Jurkat, Clone E6-1 (cell line): Measurements from ENCODE around the gene DLX5.

Source experiments
- DNase-seq: peaks from one replicate; pipeline ENCODE4 v3.0.0-alpha.2; 2011; ENCODE audit warnings: low read depth, low spot score
- H3K4me3 ChIP-seq: 2 replicates; pipeline ENCODE4 v1.5.1; 2011; ENCODE audit warnings: mild to moderate bottlenecking, low read length, control low read depth, moderate library complexity

DLX5 gene

DNA sequence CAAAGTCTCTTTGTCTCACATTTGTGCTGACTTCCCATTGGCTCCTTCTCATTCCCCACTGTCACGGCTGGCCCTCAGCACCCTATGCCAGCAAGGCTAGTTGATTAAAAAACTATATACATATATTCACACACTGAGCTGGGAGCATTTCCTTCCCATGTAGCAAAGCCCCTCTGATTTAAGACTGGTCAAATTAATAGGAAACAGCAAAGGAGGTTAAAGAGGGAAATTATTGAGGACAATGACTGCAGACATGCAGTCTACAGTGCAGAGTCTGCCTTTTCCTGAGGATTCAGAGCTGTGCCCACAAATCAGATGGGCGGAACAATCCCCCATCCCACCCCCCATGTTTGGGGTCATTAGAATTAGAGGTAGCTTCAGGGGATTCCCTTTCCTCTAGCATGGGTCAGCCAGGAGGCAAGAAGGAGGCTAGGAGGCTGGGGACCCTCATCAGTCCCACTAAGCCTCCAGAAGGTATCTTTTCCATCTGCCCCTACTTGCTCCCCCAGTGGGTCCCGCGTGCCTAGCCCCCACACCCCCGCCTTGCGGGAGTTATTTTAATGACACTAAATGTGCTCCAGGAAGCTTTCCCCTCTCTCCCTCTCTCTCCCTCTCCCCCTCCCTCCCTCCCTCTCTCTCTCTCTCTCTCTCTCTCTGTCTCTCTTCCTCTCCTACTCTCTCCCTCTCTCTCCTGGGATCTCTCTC lies 29.1 kb downstream of the DLX5 start:
- no peak for DNase-seq
- no peak overlapping the region for H3K4me3 ChIP-seq

DNA sequence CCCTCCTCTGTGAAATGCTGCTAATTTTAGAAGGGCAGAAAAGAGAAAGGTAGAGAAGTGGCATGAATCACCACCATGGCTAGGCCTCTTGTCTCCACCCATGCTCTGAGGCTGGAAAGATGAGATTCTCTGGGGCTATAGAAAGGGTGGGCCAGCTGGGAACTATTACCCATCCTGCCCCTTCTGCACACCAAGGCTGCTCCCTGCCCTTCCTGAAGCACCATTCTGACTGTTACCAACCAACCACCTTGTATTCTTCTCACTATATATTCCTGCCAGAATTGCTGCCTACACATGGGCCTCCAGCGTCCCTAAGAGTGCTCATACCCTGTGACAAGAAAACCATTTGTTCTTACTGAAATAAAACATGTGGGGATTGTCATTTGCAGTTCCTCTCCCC lies 30.7 kb downstream of the DLX5 start:
- DNase-seq: no peak
- H3K4me3 ChIP-seq: no peak overlapping the region

DNA sequence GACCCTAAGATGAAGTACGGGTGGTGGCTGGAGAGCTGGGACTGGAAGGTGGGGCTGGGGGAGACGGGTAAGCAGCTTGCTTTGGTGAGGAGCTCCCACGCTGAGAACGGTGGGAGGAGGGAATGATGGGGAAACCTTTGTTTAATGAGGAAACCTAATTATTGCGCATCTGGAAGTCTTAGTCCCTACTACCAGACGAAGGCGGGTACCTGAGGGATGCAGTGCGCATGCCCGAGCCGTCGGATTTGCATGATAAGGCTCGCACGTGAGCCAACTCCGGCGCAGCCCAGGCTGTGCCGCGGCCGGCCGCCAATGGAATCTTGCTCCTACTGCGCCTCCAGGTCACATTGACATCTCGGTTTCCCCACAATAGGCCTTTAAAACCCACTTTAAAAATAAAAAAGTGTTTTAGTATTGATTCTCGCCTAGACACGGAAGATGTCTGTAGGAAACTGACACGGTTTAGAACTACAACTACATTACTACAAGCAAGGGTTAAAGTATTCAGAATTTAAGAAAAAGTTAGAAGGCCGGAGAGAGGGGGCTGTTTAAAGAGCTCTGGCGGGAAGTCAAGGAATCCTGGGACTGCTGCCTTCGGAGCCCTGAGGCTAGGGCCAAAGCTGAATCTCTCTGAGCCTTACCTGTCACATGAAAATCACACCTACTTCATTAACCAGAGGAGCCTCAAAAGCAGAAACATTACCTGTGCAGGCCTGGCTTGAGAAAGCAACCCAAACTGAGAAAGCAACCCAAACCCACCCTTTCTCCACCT lies 31.4 kb downstream of the DLX5 start:
- no peak overlapping the region for H3K4me3 ChIP-seq
- DNase-seq: no peak

DNA sequence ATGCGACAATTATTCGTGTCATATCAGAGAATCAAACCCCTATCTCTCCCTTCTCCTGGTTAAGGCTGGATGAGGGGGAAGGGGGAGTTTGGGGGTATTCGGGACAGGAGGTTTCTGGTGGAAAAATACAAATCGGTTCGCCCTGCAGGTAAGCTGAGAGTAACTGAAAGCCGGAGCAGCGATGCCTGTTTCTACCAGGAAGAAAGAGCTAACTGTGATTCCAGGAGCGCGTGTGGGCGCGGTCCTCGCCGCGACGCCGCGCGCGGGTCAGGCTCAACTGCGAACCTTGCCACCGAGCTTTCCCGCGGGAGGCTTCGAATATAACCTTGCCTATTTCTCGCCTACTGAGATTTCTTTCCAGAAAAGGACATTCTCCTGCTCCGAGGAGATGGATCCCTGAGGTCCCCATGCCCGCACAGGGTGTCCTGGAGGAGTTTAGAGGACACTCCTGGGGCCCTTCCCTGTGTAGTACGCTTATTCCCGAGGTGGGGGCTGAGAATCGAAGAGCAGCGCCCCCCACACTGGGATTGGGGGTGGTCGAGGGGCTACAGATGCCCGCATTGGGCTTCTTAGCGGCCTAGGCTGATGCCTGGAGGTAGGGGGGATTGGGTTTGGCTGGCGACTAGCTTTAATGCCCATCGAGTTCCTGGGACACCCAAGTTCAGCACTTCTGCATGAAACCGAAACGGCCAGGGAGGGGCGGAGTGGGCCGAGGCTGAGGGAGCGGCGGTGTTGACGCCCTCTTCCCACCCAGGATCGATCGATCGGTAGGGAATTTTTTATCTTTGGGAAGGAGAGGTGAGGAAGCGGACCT lies 32.2 kb downstream of the DLX5 start:
- DNase-seq: no peak
- H3K4me3 ChIP-seq: no peak overlapping the region

DNA sequence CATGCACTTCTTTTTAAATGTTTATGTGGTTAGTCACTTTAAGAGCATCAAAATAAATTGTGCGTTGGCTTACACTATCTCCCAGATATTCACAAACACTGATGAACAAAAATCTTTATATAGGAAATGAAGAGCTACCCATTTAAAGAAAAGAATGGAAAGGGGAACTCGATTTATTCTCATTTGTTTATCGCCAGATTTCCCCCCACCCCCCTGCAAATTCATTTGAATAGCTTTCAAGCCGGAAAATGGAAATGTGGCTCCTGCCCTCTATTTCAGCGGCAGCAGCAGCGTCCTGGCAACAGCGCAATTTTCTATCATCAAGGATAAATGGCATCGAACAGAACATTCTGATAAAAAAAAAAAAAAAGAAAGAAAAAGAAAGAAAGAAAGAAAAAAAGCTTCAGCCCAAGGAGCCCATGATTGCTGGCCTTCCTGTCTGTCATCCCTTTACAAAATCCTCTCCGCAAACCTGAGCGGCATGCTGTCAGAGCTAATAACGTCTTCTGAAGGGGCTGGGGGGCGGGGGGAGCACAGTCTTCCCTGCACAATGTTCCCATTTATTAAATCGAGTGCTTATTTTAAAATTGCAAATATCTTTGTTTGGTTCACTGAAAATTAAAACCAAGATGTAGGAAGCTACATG lies 33.0 kb downstream of the DLX5 start:
- no peak overlapping the region for H3K4me3 ChIP-seq
- DNase-seq: no peak

DNA sequence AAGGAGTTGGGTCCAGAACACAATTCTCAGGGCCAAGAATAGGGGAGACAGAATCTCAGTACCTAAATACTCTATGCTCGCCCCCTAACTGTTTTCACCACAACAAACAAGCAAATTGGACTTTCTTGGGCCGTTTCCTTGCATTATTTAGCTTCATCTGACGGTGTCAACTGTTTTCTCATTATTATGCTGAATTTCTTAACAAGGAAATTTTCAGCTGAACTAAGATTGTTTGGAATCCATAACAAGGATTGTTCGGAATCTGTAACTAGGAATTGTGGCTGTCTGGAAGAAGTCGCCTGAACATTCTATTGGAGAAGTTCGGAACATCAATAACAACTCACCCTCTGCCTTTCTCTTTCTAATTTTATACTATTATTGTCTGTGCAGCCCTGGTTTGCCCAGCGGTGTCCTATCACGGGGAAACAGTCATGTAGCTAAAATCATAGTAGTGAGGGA lies 34.7 kb downstream of the DLX5 start:
- H3K4me3 ChIP-seq: no peak overlapping the region
- no peak for DNase-seq

DNA sequence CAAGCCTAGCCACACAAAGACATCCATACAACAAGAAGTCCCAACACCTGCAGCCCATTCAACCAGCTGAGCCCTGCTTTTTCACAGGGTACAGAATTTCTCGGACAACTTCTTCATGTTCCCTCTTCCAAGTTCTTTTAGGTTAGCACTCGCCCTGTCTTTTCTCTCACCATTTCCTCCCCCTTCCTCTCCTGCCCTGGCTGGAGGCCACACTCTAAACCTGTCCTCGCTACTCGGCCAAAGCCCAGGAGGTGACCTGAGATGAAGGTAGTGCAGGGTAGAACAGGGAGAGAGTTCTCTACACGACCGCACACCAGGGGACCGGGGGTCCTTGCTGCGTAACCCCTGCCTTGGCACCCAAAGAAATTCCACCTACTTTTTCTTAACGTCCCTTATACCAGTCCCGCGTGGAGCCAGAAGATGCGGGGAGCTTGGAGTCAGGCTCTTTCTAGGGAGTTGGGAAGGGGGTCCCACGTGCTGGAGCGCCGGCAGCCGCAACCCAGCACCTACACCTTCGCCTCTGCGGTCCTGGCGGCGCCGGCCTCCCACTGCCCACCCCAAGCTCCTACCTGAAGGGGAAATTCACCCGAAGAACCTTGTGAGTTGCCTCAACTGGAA lies 35.3 kb downstream of the DLX5 start:
- H3K4me3 ChIP-seq: no peak overlapping the region
- no peak for DNase-seq

DNA sequence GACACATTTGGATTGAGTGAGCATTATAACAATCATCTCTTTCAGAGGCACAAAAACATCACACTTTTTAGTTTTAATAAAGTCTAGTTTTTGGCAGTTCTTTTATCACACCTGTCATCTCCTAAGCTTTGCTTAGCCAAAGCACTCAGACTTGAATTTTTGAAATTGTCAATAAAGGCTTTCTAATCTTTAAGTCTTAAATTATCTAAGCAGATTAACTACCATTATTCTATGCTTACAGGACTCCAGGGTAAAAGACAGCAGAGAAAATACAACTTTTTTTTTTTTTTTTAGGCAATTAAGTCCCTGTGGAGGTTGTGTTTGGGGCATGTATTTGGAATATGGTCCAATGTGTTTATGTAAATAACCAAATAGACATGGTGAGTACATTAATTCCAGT lies 36.9 kb downstream of the DLX5 start:
- DNase-seq: no peak
- no peak overlapping the region for H3K4me3 ChIP-seq

DNA sequence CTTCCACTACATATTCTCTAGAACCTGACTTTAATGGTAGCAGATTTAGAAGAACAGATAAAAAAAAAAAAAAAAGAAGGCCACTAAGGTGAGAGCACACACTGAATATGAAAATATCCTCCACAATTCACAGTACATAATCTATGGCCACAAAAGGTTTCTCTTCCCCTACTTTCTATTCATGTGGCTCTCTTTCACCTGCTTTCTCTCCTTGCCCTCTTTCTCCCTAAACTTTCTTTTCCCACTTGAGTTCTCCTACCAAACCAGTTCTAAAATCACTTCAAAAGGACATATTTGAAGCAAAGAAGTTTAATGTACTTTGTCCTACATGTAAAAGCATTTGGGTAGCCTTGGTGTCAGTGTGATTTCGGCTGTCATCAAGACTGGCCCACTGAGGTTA lies 37.7 kb downstream of the DLX5 start:
- H3K4me3 ChIP-seq: no peak overlapping the region
- DNase-seq: no peak

DNA sequence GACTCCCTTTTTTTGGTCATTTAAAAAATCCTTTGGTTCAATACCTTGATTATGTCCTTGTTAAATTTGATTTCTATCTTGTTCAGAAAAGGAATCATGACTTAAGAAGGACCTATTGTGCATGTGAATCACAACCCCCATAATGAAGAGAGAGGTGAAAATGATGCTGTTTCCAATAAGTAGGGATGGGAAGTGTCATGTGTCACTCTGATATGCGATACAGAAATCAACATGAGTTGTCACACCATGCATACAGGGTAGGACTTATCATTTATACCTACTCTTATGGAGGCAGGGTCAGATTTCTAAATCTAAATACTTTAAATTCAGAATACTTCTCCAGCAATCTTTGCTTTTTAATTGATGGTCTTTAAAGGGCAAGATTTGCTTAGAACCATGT lies 38.6 kb downstream of the DLX5 start:
- no peak overlapping the region for H3K4me3 ChIP-seq
- DNase-seq: no peak

DNA sequence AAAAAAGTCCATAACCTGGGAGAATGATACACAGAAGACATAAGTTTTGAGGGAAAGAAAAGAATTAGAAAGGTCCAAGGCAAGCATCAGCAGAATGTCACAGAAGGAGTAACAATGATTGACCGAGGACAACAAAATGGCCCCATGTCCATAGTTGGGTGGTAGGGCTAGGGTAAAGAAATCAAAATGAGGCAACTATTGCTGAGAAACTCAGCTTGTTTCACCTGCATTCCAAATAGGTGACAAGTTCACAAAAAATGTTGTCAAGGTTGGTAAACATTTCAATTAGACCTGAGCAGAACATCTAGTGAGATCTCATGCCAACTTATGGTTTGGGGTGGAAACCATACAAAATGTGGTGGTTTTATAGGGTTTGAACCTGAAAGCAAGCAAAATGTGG lies 42.0 kb downstream of the DLX5 start:
- H3K4me3 ChIP-seq: no peak overlapping the region
- no peak for DNase-seq

DNA sequence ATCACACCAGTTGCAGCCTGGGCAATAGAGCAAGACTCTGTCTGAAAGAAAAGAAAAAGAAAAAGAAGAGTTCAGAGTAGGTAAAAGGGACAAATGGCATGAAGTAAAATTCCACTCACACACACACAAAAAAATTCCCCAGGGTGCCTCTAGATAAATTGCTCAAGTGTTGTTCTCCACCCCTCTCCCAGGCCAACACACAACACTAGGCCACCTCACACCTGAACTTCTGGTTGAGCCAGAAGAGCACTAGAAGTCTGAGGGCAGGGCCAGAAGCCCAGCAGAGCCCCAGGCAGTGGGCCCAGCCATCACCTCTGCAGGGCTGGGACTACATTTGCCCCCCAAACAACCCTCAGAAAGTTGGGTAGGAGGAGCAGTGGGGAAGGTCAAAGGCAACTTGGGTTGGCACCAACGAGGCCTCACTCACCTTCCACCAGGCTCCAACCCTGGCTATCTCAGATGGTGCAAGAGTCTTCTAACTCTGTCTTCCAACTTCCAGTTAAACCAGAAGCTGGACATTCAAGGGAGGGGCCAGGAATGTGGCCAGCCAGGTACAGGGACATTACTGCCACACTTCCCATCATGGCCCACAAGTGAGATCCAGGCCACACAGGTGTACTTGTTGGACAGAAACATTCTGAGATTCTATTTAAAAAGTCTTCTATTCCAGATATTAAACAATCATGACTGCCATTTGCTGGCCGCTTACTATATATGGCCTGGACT lies 44.9 kb downstream of the DLX5 start:
- H3K4me3 ChIP-seq: no peak overlapping the region
- no peak for DNase-seq

DNA sequence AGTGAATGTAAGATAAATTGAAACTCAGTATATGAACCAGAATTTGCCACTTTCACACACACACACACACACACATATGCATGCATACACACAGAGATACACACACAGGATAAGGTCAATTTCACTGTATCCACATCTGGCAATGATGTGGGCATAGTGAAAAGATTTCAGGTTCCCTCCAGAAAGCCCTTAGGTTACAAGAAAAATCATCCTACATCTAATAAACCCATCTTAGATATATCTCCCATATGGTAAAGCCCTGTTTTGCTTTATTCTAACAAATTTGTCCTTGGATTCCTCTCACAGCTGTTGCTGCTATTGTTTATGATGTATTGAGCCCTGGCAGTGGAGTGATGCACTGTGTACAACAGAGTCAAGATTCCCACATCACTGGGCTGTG lies 47.2 kb downstream of the DLX5 start:
- no peak for DNase-seq
- no peak overlapping the region for H3K4me3 ChIP-seq

DNA sequence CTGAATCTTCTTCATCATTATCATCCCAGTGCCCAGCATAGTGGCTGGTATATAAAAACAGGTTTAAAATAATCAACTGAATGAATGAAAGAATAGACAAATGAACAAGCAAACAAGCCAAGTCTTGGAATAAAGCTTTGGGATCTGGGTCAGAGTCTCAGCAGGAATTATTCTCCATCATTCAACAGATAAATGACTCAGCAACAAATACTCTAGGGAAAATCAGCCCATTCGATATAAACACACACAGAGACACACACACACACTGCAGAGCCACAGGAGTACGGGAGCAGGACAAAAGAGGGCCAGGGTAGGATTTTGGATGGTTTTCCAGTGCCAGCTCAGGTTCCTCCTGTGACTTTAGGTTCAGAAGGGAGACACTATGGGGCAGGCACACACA lies 48.5 kb downstream of the DLX5 start:
- DNase-seq: no peak
- no peak overlapping the region for H3K4me3 ChIP-seq

DNA sequence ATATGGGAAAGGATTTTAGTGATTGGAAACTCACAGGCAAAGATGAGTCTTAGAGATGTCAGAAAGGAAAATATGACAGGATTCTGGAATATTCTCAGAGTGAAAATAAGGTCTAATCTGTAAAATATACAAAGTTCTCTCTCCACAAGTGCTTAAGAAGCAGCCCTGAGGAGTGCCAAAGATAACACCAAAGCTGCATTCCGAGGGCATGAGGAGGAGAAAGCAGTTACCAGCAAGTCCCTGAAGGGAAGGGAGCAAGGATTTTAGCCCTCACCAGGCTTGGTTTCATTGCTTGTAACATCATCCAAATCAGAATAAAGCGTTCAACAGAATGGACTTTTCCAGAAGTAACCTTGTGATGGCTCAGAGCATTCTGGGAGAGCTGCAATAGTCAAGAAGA lies 50.6 kb downstream of the DLX5 start:
- no peak for DNase-seq
- no peak overlapping the region for H3K4me3 ChIP-seq

DNA sequence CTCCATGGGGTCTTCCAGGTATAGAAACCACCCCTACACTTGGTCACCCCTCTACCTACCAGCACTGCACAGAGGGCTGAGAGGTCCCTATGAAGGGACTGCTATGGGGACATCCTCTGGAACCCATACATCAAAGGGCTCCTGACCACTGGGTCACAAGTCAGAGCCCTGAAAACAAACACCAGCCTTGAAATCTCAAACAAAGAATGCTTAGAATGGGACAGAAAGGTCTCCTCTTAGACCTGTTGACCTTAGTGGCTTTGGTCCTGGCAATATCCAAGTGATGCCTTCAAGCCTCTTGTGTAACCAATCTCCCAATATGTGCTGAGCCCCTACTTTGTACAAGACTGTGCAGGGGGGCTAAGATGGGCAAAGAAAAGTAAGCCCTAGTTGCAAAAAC lies 53.9 kb downstream of the DLX5 start:
- no peak overlapping the region for H3K4me3 ChIP-seq

More for the DNA sequence above, 53.9 kb downstream of the DLX5 start:
- no peak for DNase-seq
